ENCODE results near the gene CCDC167.
"Not testable (repeated sequence)": the region's sequence is repeated elsewhere in the genome, so short reads cannot be mapped to it uniquely, and the experiment has no call there.

The CCDC167 gene

GRCh38 chr6:37507690-37508421 lies 8.2 kb upstream of the CCDC167 start:
- peak; percentile 72 for DNase-seq

DNA sequence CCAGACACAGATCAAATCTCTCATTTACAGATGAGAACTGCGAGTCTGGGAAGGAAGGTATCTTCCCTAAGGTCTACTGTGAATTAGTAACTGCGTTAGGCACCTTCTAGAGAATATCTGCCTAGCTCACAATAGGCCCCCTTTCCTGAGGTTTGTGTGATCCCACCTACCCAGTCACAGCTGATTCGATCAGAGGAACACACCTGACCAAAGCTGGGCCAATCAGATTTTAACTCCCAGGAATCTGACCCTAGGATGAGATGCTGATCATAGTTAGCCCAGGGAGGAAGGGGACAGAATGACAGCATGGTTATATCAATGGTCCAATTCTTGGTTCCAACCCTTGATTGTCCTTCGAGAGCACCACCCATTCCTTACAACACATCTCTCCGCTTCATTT lies 7.4 kb upstream of the CCDC167 start:
- DNase-seq, result no peak

- no peak for DNase-seq
These were observed 6.8 kb upstream of the CCDC167 start for GRCh38 chr6:37506479-37506878.

DNA sequence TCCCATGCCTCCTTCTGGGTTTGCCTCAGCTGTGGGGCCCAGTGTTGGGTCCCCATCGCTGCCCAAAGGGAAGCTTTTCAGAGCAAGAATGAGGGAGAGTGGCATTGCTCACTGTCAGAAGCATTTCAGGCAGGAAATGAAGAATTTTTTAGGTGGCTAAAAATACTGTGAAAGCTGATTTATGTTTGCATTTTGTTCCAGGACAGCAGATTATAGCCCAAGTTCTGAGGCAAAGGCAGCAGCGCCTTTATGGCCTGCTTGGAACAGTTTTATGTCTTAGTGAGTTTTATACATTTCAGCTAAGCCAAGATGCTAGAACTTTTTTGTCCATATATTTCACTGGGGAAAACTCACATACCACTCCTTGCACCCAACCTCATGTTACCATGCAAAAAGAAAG lies 4.3 kb upstream of the CCDC167 start:
- no peak for DNase-seq

- DNase-seq, result peak; percentile 34
These were observed 3.7 kb upstream of the CCDC167 start for GRCh38 chr6:37503309-37503965.

DNA sequence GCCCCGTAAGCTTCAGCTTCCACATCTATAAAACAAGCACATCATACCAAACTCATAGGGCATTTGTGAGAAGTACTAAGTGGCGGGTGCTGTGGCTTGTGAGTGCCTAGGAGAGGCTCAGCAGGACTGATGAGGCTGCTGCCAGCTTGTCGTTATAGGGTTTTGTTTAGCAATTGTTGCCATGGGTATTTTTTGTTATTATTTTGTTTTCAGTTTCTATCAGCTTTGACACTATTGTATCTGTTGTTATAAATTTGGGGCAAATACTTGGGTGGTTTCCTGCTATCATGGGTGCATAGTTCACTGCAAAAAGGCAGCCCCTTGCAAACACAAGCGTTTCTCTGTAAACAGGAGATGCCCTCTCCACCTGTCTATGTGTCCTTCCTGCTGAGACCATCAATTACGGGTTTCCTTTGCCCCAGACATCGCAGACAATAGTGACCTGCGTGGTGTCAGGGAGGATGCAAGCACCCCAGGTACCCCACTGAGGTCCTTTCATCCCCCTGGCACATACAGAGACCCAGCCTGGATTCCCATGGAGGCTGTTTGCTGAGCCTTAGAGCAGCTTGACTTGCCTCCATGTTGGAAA lies 3.1 kb upstream of the CCDC167 start:
- DNase-seq, result peak; percentile 62

DNA sequence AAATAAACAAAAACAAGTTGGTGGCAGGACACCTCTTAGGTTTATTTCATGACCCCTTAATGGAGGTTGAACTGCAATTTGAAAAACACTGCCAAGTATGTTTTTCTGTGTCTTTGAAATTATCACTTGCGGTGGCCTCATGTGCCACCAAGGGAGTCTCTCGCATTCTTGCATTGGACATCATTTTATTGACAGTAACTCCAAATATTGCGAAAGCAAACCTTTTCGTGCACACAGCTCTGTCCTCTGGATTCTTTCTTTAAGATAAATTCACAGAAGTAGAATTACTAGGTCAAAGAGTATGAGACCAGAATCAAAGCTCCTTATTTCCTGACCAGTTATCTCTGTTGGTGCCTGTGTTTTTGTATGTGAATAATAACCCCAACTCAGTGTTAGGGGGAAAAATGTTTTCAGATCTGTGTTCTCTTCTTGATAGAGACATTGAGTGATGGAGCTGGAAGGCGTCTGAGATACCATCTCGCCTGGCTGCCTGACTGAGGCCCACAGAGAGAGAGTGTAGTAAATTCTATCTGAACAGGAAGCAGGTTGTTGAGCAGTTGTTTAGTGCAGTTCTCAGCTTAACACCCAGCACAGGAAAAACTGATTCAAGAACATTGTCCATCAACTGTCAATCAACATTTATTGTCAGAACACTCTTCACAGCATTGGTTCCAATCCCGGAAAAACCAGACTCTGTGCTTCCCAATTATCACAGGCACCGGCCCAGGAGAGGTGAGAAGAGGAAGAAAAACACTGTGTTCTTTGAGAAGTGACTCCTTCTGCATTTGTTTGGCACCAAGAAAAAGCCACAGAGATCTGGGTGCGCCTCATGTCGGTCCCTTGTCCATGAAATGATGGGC lies 2.2 kb upstream of the CCDC167 start:
- peak; percentile 66 for DNase-seq

DNA sequence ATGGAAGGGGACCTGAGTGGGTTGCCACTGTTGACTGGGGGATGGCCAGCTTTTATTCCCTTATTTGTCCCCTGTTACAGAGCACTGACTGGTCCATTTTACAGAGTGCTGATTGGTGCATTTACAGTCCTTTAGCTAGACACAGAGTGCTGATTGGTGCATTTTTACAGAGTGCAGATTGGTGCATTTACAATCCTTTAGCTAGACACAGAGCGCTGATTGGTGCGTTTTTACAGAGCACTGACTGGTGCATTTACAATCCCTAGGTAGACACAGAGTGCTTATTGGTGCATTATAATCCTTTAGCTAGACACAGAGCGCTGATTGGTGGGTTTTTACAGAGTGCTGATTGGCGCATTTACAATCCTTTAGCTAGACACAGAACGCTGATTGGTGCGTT lies 1.2 kb upstream of the CCDC167 start:
- DNase-seq, result not testable (repeated sequence)

DNA sequence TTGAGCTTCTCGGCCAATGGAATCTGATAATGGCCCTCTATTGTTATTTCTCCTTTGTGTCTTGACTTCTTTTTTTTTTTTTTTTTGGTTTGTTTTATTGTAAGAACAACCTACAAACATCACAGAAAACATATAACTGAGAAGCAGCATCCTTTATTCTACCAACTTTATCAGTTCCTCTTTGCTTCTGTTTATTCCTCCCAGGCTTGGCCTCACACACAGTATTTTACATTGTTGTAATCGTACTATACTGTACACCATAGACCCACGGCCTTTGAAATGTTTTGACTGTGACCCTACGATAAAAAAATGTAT lies 558 bp upstream of the CCDC167 start:
- no peak for DNase-seq

DNA sequence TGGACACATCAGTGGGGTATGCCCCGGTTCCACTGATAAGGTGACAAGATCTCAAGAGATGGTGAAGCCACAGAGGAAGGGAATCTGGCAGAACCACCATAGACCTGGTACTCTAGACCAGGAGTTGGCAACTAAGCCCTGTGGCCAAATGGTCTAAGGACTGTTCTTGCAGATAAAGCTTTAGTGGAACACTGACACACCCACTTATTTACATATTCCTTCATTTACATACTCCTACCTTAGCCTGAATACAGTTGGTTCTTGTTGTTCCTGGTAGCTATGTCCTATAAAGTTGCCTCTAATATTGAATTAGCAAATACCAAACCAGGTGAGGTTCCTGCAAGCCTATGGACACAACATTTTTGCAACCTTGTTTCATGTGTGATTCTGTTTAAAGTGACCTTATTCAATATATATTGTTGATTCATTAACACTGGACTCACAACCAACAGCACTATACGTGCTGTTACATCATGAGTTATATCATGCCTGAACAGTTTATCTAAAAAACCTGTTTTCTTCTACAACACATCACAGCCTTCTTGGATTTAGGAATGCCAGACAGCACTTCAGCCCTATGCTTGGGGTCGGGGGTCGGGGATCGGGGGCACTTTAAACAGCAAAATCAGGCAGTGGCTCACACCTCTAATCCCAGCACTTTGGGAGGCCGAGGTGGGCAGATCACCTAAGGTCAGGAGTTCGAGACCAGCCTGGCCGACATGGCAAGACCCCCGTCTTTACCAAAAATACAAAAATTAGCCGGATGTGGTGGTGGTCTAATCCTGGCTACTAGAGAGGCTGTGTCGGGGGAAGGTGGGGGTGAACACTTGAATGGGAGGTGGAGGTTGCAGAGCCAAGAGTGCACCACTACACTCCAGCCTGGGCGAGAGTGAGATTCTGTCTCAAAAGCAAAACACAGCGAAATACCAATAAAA lies 2.5 kb downstream of the CCDC167 start:
- no peak for DNase-seq

DNA sequence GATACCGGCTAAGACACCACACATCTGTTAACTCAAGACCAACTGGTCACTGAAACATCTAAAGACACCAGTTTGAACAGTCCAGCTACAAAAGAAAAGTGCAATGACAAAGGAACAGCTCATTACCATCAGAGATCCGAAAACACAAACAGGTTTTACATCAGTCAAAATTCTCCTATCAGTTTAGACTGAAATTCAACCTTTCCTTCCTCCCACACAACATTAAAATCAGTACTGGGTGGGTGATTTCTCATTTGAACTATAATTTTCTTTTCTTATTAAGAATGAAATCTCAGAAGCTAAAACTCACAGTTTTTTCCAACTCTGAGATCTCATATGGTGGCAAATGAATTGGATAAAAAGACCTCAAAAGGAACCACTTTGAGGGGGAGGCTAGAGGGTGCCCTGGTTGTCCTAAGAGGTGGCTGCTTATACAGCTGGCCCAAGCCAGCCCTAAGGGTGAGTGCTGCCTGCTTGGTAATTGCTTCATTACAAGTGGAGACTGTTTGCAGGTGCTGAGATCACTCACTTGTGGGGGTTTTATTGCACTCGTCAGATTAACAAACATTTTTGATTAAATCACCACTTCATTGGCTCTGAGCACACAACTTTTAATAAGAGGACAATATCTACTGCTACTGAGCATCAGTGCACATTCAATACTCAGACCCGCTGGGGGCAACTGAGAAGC lies 4.3 kb downstream of the CCDC167 start:
- no peak for DNase-seq

GRCh38 chr6:37493661-37493995 lies 6.1 kb downstream of the CCDC167 start:
- DNase-seq, result no peak

GRCh38 chr6:37492991-37493660 lies 6.6 kb downstream of the CCDC167 start:
- no peak for DNase-seq

DNA sequence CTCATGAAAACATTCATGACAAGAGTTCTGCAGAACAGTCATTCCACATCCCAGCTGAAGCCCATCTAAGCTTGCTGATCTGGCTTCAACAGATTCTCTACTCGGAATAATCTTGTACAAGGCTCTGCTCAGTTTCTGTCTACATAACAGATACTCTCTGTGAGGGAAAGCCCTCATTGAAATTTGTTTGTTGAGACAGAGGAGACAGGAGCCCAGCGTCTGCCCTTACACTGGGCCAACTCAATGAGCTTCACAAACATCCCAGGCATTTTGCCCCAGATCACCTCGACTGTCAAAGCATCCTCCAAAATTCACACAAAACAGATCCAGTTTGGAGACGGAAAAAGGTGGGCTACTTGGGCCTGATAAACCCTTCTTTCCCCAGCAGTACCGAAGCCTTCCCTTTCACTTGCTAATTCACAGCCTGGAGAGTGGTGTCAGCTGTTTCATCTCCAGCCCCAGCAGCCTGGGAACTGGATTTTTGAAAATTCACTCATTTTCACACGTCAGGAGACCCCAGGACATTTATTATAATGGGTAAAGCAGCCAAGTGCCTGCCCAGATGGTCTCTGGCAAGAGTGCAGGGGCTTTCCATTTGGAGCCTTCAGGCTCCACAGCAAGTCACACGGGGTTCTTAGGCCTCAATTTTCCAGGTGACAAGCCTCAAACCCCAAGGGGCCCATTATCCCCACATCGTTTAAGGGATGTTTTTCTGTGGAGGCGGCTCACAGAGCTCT lies 7.3 kb downstream of the CCDC167 start:
- DNase-seq, result no peak

DNA sequence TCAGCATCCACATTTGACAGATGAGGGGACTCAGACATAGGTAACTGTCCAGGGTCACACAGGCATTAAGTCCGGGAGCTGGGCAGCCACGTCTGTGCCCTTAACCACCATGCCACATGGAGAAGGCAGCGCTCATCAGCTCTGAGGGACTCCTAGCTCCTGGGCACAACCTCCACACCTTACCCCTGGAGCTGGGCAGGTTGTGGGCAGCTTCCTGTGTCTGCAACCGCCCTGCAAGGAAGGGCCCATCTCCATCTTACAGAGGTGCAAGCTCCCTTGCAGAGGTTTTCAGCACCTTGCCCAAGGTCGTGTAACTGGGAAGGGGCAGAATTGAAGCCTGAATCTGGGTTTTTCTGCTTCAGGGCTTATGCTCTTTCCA lies 7.9 kb downstream of the CCDC167 start:
- no peak for DNase-seq

- DNase-seq, result no peak
These were observed 8.4 kb downstream of the CCDC167 start for GRCh38 chr6:37491171-37491829.

DNA sequence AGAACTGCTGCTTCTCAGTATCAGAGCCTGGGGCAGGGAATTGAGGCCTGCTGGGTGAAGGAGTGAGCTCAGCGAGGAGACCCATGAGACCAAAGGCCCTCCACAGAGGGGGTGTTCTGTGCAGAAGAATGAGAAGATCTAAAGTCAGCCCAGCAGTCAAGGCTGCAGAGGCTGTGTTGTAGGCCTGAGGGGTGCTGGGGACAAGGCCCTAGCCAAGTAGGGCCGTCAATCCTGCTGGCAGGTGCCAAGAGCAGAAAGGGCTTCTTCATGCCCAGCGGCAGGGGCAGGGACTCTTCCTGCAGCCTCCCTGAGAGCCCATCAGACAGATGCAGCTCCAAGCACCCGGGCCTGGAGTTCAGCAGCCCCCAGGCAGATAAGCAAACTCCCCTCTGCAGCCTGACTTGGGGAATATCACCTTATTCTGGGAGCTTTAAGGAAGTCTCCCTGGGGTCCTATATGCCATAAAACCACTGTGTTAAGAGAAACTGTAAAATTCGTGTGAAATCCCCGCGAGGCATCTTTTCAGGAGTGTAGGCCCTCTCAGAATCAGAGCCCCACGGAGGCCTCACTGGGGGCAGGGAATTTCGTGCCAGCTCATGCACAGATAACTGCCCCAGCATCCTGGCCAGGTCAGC lies 9.0 kb downstream of the CCDC167 start:
- DNase-seq, result no peak

- DNase-seq, result peak; percentile 61
These were observed 9.9 kb downstream of the CCDC167 start for GRCh38 chr6:37489697-37490336.

DNA sequence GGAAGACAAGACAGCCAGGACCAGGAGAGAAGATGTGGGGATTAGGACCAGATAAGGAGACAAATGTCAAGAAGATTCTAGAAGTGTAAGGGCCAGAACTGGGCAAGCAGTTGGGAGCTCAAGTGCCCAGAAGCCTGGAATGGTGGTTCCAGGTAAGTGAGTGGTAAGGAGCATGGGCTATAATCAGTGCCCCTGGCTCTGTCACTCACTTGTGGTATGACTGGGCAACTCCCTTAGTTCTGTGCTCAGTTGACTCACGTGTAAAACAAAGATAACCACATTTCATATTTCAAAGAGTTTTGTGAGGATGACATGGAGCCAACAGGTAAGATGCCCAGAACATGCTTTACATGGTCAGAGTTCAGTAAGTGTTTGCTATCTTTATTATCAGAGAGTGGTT lies 11.2 kb downstream of the CCDC167 start:
- DNase-seq, result peak; percentile 26
